GM15510 (cell line): ENCODE results near the gene NIPA2.

Experiments
- POLR2A ChIP-seq: IDR thresholded peaks from 3 replicates; pipeline ENCODE4 v1.6.1; 2011; ENCODE audit warnings: borderline replicate concordance; ENCODE audit not compliant: insufficient read length; ENCODE audit errors: extremely low read depth

The NIPA2 gene

DNA sequence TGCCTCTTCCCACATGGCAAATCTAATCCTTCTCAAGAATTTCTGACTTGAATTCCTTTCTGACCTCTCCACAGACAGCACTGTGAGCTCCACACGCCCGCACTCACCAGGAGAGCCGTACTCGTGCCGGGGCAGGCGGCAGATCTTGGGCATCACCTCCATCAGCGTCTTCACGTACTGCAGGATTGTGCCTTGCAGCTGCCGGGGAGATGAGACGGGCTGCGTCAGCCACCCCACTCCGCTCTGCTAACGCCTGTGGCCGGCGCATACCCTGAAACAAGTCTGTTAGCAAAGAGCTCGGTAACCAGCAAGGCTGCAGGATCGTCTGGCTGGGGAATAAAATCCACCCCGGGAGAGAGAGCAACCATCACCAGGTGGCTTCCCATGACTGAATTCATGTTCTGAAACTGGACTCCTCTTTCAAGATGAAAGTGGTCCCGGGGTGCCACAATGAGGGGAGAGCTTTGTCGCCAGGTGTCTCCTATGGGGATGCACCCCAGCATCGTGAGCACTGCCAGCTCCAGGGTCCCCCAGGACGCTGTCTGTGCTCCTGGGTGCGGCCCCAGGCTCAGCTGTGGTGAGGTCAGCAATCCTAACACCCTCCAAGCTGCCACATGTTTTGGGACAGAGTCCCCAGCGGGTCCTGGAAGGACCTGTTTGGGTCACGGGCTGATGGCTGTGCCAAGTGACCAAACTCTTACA lies 43.4 kb downstream of the NIPA2 start:
- TF ChIP-seq POLR2A = no peak

DNA sequence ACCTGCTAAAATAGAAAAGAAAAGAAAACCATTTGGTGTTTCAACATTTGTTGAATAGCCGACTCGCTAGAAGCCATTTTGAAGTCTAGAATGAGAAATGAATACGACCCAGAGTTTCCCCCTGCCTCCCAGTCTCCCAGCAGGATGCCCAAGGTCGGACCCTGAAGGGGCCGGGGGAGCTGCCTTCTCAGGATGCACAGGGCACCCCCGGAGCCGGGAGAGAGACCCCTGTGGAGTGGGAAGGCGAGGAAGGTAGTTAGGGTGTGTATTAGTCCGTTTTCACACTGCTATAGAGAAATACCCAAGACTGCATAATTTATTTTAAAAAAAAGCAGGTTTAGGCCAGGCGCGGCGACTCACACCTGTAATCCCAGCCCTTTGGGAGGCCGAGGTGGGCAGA lies 44.7 kb downstream of the NIPA2 start:
- no peak for TF ChIP-seq POLR2A

DNA sequence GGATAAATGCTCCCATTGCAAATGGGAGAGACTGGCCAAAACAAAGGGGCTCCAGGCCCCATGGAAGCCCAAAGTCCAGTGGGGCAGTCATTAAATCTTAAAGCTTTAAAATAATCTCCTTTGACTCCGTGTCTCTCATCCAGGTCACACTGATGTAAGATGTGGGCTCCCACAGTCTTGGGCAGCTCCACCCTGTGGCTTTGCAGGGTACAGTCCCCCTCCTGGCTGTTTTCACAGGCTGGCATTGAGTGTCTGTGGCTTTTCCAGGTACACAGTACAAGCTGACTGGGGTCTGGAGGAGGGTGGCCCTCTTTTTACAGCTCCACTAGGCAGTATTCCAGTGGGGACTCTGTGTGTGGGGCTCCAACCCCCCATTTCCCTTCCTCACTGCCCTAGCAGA lies 45.9 kb downstream of the NIPA2 start:
- no peak for TF ChIP-seq POLR2A

DNA sequence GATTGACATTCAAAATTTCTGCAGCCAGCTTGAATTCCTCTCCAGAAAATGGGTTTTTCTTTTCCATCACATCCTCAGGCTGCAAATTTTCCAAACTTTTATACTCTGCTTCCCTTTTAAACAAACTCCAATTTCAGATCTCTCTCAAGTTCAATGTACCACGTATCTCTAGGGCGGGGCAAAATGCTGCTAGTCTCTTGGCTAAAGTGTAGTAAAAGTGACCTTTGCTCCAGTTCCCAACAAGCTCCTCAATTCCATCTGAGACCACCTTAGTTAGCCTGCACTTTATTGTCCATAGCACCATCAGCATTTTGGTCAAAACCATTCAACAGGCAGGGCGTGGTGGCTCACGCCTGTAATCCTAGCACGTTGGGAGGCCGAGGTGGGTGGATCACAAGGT lies 46.7 kb downstream of the NIPA2 start:
- TF ChIP-seq POLR2A = no peak

DNA sequence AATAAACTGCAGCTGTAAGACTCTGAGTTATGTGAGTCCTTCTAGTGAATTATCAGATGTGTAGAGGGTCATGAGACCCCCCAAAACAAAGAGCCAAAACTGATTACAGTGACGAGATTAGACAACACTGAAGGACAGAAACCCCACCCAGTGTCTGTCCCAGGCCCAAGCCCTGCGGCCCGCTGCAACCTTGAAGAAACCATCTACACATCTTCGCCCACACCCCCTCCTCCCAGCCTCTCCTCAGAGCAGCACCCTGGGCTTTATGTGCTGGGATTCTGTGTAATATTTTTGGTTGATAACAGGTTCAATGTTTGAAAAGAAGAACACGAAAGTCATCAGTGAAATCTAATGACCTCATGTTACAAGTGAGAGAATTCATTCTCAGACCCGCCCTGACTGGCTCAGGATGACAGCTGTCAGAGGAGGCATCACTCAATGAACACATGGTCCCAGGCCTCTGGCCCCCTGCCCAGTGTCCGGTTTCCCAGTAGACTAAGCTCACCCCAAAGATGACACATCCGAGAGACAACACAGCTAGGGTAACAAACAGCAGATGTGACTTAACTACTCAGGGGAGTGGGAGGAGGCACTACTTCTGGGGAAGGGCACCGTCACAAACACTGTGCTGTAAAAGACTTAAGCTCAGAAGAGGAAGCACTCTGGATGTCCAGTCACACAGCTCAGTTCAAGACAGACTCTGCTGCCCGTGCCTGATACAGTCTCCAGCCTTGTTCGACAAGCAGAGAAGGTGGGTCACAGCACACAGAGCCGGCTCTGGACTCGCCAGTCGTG lies 48.9 kb downstream of the NIPA2 start:
- no peak for TF ChIP-seq POLR2A

DNA sequence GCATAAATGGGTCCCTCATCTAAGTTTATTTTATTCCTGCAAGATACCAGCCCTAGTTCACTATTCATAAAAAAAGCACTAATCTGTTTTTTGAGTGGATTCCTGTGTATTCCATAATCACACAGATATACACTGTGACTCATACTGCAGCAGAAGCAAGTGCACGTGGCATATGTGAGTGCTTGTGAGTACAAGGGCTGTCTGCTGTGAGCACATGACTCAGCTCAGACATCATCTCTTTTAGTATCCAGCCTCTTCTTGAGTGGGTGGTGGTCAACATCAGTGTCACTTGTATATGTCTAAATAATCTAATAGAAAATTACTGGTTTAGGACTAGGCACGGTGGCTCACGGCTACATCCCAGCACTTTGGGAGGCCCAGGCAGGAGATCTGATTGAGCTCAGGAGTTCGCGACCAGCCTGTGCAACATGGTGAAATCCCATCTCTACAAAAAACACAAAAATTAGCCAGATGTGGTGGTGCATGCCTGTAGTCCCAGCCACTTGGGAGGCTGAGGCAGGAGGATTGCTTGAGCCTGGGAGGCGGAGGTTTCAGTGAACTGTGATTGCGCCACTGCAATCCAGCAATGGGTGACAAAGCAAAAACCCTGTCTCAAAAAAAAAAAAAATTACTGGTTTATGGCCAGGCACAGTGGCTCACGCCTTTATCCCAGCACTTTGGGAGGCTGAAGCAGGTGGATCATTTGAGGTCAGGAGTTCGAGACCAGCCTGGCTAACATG lies 49.8 kb downstream of the NIPA2 start:
- TF ChIP-seq POLR2A = no peak

DNA sequence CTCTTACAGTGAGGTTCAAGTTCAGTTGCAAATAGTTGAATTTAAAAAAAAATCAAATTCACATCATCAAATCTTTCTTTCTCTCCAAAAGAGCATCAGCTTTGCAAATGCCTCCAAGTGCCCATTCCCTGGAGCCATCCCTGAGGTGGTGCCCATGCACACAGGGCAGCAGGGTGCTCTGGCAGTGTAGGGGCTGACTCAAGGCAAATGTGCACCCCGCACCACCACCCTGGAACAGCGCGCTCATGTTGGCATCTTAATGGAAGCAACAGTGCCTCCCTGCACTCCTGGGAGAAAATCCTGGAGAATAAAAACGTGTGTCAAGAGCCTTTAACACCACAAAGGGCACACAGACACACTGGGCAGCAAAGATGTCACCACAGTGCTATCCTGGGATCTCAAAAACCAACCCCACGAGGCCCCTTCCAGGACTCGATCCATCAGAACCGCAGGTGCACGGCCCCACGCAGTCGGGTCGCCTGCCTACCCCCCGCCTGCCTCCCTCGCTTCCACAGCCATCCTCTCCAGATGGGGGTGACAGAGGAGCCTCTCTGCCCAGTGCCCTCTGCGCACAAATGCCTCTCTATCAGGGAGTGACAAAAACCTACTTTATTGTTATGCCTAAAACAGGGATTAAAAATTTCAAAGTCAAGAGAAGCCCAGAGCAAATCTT lies 50.8 kb downstream of the NIPA2 start:
- no peak for TF ChIP-seq POLR2A

DNA sequence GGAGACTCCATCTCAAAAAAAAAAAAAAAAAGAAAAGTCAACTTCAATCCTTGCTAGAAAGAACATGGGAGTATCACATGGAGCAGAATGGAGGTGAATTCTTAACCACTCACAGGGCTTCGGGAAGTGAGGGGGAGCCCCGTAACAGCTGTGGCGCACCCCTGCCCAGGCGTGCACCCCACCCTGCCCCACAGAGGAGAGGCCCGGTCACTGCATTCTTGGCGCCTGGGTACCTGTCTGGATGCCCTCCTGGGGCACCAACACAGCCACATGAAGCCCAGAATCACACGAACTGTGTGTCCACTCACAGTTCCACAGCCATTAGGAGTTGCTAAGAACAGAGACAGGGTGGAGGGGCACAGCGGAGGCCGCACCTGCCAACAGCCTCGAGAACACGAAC lies 51.8 kb downstream of the NIPA2 start:
- TF ChIP-seq POLR2A = no peak

DNA sequence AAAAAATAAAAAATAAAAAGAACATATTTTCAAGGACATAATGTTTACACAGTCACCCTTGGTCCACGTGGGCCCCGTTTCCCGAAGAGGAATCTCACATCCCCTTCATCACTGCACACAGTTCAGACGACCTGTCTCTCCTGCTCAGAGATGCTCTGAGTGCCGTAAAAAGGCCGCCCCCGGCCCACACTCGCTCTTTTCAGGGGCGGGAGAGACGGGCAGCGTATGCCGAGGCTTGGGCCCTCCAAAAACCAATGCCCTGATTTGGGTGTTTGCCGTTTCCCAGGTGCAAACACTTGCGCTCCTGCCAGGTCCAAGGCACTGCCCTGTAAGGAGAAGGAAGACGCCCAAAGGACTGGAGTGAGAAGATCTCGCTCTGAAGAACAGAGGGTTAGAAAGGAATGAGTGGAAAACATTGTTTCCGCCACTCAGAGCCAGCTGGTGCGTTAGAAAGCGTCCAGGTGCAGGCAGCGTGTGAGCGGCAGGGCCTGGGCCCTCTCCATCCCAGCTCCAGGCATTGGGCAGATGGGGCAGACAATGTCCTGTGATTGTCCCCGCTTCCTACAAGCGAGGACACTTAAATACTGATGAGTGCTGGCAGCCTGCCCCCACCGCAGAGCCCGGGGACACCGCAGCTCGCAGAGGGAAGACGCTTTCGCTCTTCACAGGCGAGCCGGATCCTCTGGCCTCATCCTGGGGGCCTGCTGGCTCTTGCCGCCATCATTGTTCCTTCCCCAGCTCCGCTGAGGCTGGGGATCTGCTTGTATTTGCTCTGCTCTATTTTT lies 53.2 kb downstream of the NIPA2 start:
- no peak for TF ChIP-seq POLR2A

DNA sequence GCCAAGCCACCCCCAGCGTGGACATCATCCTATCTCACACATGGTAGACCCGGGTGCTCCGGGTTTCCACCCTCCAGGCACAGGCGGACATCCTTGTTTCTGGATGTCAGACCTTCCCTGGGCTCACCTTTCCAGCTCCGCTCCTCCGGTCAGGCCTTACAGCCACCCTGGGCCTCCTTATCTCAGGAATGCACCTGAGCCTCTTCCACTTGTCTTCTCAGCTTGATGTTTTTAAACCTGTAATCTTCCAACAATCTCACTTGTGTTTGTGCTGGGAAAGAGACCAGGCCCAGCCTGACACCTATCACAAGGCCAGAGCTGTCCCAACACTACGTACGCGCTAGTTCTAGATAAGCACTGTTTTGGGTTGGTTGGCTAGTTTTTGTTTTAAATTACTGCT lies 53.9 kb downstream of the NIPA2 start:
- TF ChIP-seq POLR2A = no peak

DNA sequence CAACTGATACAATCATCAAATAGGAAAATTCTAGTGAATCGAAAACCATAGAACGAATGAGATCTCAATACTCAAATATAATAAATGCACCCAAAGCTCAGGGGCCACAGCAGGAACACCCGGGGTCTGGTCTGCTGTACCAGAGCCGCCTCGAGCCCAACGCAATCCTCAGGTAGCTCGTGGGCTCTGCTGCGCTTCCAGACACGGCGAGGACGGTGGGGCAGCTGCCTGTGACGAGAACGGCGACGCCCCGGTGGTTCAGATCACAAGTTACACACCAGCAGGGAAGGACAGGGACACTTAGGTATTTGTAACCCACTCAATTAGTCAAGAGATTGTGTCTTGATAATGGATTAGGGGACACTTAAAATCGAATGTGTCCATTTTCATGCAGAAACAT lies 54.6 kb downstream of the NIPA2 start:
- TF ChIP-seq POLR2A = no peak

DNA sequence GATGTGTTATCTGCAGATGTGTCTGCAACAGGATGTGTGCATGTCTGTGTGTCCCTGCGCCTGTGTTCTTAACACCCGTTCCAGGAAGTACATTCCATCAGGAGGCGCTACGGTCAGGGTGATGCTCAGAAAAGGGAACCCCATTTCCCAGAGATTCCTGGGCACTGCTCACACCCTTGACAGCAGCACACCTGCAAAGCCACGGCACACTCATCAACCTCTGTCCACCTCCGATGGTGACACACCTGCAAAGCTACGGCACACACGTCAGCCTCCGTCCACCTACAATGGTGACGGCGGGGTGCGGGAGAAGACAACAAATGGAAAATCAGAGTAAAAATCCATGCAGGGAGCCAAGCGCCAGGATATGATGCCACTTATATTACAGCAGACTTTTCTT lies 55.4 kb downstream of the NIPA2 start:
- TF ChIP-seq POLR2A = no peak

DNA sequence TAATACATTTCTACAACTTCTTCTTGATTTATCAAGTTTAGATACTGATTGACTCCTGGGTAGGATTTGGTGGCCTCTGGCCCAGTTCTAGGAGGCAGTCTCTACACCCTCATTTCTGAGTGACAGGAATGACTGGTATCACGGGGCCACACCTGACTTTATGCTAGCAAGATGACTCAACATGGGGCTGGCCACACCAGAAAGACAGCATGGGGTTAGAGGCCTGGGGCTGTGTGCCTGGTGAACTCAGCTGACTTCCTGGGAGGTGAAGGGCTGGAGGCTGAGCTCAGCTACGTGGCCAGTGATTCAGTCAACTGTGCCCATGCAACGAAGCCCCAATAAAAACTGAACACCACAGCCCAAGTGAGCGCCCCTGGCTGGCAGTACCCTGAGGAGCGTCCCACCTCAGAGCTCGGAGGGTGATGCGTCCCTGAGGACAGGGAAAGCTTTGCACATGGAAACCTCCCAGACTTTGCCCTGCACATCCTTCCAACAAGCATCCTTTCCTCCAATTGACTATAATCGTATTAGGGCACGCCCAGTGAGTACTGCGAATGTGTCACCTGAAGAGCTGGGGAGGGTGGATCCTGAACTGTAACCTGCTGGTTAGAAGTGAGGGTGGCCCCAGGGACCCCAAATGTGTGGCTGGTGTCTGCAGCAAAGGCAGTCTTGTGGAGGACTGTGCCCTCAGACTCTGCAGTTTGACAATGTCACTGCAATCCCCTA lies 57.2 kb downstream of the NIPA2 start:
- TF ChIP-seq POLR2A = no peak

DNA sequence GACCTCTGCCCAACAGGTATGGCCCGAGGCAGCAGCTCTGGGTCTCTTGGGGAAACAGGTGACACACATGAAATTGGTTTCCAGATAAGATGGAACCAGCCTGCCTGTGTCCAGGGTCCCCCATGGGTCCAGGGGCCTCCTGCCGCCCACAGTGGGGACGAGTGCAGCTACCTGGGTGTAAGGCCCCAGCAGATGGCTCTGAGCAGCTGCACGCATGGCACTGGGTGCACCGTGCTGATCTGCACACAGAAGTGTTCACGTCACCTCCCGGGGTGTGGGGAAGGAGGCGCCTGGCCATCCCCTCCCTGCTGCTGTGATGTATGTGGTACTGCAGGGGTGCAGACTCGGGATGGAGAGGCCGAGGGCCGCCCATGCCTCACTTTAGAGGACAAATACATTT lies 63.6 kb downstream of the NIPA2 start:
- no peak for TF ChIP-seq POLR2A

DNA sequence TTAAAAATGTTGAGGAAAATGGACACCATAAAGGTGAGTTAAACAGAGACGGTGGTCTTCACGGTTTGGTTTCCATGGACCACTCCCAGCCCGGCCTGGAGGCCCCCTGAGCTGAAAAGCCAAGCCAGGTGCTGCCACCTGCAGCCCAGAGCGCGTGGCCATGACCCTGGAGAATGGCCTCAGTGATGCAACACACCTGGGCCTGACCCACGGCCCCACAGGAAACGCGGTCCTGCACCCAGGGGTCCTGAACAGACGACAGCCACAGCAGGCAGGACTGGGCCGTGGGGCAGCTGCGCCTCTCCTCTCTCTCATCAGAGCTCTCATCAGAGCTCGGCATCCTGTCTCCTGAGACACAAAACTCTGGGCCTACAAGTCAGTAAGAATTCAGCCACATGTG lies 64.1 kb downstream of the NIPA2 start:
- TF ChIP-seq POLR2A = no peak

DNA sequence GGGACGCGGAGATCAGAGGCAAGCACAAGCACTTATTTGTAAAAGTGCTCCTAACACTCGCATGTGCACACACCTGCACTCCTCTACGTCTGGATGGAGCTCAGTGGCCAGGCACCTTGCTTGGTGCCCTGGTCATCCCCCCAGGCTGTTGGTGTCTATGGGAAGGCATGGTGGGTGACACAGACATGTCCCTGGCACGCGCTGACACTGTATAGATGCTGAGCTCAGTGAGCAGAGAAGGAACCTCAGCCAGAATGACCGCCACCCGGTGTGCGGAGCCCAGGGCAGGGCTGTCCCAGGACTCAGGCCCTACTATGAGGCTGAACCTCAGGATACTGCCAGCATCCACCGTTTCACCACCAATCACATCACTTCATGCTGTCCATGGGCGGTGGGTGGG lies 64.5 kb downstream of the NIPA2 start:
- TF ChIP-seq POLR2A = no peak
